Measurements from ENCODE around the gene POLR3GL. TPM values are rescaled to one million over a fixed set of nuclear protein-coding genes. Genes with fewer than 3 reads are reported as not detected.

POLR3GL gene, protein sequence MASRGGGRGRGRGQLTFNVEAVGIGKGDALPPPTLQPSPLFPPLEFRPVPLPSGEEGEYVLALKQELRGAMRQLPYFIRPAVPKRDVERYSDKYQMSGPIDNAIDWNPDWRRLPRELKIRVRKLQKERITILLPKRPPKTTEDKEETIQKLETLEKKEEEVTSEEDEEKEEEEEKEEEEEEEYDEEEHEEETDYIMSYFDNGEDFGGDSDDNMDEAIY
- total RNA-seq (10 to 100 TPM; 30.9 to 44.7 (median 38.5) TPM), polyA plus RNA-seq (10 to 100 TPM; 44.2 to 64.5 TPM)
- long read RNA-seq, donor 1, transcript POLR3GL-202 (8 exons, 1,165 nt): major isoform, 25 of 34 reads
- long read RNA-seq, donor 1, partial matches to known transcripts: 7 of 34 reads
- long read RNA-seq, donor 1, other reads (novel, unspliced or antisense): 2 of 34 reads
- long read RNA-seq, donor 2, transcript POLR3GL-202 (8 exons, 1,165 nt): major isoform, 24 of 41 reads
- long read RNA-seq, donor 2, partial matches to known transcripts: 11 of 41 reads
- long read RNA-seq, donor 2, other reads (novel, unspliced or antisense): 5 of 41 reads
- long read RNA-seq, donor 3, partial matches to known transcripts: 1 of 8 reads
- long read RNA-seq, donor 3, other reads (novel, unspliced or antisense): 3 of 8 reads

DNA sequence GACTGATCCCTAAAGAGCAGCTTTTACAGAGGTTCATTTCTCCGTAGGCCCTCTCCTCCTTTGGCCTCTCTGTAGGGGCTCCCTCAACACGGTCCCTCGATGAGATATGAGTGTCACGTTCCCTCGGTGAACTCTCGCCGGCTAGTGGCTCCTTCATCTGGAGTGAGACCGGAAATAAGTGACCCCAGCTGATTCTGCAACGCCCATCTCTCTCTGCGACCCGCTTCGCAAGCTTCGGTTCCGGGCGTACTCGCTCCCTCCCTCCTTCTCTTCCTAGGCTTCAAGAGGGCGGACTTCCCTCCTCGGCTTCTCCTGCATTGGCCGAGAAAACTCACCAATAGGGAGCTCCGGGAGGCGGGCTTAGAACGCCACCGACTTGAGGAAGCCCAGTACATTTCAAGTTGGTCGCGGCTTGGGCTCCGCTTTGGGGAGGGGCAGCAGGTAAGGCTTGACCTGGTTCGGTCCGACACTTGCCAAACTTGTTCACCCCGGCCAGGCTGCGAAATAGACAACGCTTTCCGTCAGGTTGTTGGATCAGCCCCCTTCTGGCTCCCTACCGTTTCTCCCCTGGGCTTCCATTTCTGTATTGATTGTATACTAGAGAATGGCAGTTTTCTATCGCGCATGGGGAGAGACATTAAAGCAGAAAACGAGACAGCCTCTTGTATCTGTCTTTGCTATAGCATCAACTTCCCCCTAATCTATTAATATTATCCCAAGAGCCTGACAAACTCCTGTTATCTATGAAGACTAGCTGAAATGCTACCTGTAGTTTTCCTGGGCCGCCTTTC, at the start of gene POLR3GL, which contains the start of gene ANKRD34A:
POLR3GL (plus strand) TSS at position 363 of the 791 bp plus-strand sequence. CDS start 10,176 bp downstream, outside the sequence.
ANKRD34A (minus strand) TSS at position 248 of the 791 bp plus-strand sequence. CDS start 2,816 bp downstream, outside the sequence.
- WGBS, 2 donors: 1% methylated on average over 37 of the region's 37 CpGs
- H3K9me3 ChIP-seq: peaks cover 0 to 14% (median 6%) of the 10 kb centered on the region in 11 donors
- peak; percentile 93 to 98 for DNase-seq
- peaks cover 0 to 10% (median 0%) of the 10 kb centered on the region in 9 donors for H3K36me3 ChIP-seq
- TF ChIP-seq CTCF (IDR thresholded peaks at IDR 0.05): no peak
- peaks cover 0 to 9% (median 0%) of the 10 kb centered on the region in 7 donors for H3K27me3 ChIP-seq
- intact Hi-C loops (cut with DNase I): loop anchor here in 4 of 10 donors (5.0 kb wide), 2 partner anchors 37 to 117 kb away; partner anchors contain the start of genes RBM8A (in 3 of the 4) and NUDT17 (in 1 of the 4)
- peak within 1 kb of the TSS; percentile 62 to 96 (median 91) for H3K27ac ChIP-seq
- ATAC-seq: peak; percentile 79 to 90 (median 85)
- H3K4me3 ChIP-seq: peak within 1 kb of the TSS; percentile 50 to 74 (median 65)
- H3K4me1 ChIP-seq: peaks cover 14 to 56% (median 49%) of the 10 kb centered on the region in 9 donors

- Histone ChIP-seq H3K36me3 (peaks cover 0 to 61% (median 8%) of the 10 kb centered on the region in 9 donors), H3K27ac (peak overlapping the region in 1 of 10 donors; percentile 90), H3K4me1 (peaks cover 3 to 34% (median 26%) of the 10 kb centered on the region in 9 donors), H3K9me3 (no peaks in the 10 kb centered on the region), H3K4me3 (peak overlapping the region in 1 of 10 donors; percentile 98), H3K27me3 (no peaks in the 10 kb centered on the region)
- intact Hi-C loops (cut with DNase I): loop anchor here in 6 of 10 donors (5.0 to 10.0 kb wide), 5 partner anchors 41 to 79 kb away; partner anchors contain the start of genes LIX1L (in 5 of the 6), NUDT17 (in 3 of the 6) and PIAS3 (in 1 of the 6)
- ATAC-seq: no peak
- no peak for TF ChIP-seq CTCF (IDR thresholded peaks at IDR 0.05)
- 78 to 81% methylated on average over 5 of the region's 5 CpGs for WGBS, 2 donors
- DNase-seq: no peak
Measured at GRCh38 chr1:145916745-145917144, 47.7 kb upstream of the POLR3GL start.

DNA sequence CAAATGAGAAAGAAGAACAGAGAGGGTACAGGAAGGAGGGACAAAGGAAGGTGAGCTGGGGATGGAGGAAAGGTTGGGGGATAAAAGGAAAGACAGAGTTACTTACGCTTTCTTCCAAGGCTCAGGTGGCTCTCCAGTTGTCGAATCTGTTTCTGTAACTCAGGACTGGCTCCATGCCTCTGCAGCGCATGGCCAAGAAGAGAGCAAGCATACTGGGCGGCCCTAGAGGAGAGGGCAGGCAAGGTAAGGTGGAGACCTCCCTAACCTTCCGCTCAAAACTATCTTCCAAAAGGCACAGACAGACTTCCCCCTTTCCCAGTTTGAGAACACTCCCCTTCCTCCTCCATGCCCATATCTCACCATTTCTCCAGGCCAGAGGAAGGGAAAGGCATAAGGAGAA, 46.9 kb upstream of the POLR3GL start:
- Histone ChIP-seq H3K9me3 (no peaks in the 10 kb centered on the region), H3K4me1 (peaks cover 3 to 34% (median 26%) of the 10 kb centered on the region in 9 donors), H3K4me3 (peak overlapping the region; percentile 73 to 99 (median 90)), H3K36me3 (peaks cover 0 to 56% (median 10%) of the 10 kb centered on the region in 9 donors), H3K27me3 (no peaks in the 10 kb centered on the region), H3K27ac (peak overlapping the region in 8 of 10 donors; percentile 80 to 95 (median 90))
- no peak for TF ChIP-seq CTCF (IDR thresholded peaks at IDR 0.05)
- no peak for DNase-seq
- ATAC-seq: no peak
- intact Hi-C loops (cut with DNase I): loop anchor here in 6 of 10 donors (5.0 to 10.0 kb wide), 5 partner anchors 40 to 80 kb away; partner anchors contain the start of genes LIX1L (in 5 of the 6), NUDT17 (in 3 of the 6) and PIAS3 (in 1 of the 6)
- 76 to 78% methylated on average over 5 of the region's 5 CpGs for WGBS, 2 donors

Data from heart right ventricle (tissue), 16 donors.